EH (cell line): ENCODE results near the gene TRABD2B.

ENCODE experiments used
- DNase-seq: peaks from one replicate; pipeline ENCODE4 v3.0.0-alpha.2; 2015; ENCODE audit warnings: low read depth

Gene TRABD2B

DNA sequence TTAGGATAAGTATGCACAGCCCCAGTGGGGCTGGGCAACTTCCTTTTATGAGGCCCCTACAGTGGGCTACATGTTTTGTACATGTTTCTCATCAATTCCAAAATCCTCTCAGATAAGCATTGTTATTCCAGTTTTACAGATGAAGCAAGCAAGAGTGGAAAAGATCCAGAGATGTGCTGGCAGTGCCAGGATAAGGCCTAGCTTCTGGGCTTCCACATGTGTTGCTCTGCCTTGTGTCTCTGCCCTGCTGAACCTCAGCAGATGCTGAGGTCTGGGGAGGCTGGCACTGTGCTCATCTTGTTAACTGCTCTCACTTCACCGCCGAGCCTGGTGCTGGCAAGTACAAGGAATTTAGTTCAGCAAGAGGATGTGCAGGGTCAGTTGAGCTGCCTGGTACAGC is 202.1 kb downstream of the TRABD2B start:
- DNase-seq: no peak

DNA sequence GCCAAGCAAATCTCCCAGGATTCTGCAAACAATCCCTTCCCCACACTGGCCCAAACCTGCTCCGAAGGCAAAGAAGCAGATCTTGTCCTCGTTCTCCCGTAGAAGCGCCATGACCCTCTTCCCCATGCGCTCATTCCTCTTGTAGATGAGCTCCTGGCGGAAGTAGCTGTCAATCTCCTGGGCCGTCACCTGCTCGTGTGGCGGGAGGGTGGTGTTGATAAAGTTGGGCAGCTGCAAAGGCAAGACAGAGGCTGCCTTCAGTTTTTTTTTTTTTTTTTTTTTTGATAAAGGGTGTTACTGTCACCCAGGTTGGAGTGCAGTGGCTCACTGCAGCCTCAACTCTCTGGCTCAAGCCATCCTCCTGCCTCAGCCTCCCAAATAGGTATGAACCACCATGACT is 202.7 kb downstream of the TRABD2B start:
- no peak for DNase-seq

DNA sequence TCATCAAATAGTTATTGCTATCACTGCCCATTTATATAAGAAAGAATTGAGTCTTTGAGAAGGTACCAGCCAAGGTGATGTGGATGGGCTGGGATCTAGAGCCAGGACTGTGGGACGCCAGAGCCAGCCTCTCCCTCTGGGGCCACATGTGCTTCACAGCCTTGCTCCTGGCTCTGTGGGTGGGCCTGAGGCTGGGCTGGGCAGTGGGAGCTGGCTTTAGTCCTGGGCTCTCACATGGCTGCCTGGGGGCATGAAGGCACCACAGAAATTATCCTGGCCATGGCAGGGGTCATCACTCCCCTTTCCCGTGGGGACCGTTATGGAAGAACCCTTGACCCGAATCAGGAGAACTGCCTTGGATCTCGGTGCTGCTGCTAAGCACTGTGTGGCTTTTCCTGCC is 203.1 kb downstream of the TRABD2B start:
- no peak for DNase-seq

DNA sequence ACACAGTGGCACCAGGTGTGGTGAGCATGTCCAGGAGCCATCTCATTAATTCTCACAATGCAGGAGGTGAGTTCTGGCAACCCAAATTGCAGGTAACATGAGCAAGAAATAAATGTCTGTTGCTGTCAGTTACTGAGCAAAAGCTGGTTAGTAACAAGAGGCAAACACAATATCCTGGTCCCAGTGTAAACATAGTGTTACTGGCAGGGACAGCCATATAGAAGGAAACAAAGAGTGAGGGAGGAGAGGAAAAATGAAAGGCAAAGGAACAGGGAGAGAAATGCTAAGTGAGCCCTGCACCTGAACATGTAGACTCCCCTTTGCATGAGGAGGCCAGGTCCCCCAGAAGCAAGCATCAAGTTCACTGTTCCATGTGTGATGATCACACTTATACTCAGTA is 203.6 kb downstream of the TRABD2B start:
- DNase-seq: no peak

DNA sequence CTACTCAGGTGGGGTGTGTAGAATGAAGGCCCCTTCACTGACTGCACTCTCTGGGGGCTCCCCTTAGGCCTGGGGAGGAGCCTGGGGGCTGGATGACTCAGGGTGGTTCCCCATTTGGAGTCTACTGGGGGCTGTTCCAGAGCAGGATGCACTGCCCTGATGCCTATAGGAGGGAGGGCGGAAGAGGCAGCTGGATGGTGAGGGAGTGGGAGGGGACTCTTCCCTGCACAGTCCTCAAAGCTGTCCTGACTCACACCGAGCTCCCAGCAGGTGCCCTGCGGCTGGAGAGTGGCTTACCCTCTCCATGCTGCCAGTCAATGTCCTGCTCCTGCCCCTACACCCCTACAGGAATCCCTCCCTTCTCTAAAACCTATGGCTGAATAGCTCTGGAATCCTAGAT is 204.4 kb downstream of the TRABD2B start:
- DNase-seq: no peak

GRCh38 chr1:47791879-47792608 is 205.1 kb downstream of the TRABD2B start:
- no peak for DNase-seq

DNA sequence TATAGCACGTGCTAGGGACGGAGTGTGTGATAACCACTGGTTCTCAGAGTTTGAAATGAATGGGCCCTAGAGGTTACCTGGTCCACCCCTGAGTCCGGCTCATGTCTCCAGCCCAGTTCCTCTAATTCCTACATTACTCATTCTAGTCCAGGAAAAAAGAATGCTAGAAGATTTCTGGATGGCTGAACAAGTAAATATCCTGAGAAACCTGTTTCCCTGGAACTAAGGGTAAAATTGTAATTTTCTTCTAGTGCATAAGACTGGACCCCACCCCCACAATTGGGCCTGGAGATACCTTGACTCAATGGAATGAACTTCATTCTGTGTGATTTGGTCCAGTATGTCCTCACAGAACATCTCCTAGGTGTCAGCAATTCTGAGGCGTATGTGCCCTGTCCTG is 208.4 kb downstream of the TRABD2B start:
- no peak for DNase-seq

- no peak for DNase-seq
Measured at GRCh38 chr1:47787560-47787959, 209.6 kb downstream of the TRABD2B start.

- no peak for DNase-seq
Measured at GRCh38 chr1:47786316-47786715, 210.9 kb downstream of the TRABD2B start.

GRCh38 chr1:47785561-47786271 is 211.5 kb downstream of the TRABD2B start:
- DNase-seq: no peak

GRCh38 chr1:47785118-47785517 is 212.1 kb downstream of the TRABD2B start:
- no peak for DNase-seq

DNA sequence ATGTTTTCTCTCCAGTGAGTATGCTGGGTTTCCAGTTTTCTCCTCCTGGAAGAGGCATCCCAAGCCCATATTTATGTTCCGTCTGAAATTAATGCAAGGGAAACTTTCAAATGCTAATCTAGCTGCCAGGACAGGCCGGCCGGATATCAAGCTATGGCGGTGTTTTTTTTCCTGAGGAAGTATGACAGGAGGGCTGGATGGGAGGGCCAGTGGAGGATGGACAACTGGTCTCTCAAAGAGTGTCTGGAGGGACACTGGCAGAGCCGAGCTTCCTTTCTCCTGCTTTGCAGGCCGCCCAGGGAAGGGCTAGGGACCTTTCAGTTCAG is 212.7 kb downstream of the TRABD2B start:
- DNase-seq: no peak

DNA sequence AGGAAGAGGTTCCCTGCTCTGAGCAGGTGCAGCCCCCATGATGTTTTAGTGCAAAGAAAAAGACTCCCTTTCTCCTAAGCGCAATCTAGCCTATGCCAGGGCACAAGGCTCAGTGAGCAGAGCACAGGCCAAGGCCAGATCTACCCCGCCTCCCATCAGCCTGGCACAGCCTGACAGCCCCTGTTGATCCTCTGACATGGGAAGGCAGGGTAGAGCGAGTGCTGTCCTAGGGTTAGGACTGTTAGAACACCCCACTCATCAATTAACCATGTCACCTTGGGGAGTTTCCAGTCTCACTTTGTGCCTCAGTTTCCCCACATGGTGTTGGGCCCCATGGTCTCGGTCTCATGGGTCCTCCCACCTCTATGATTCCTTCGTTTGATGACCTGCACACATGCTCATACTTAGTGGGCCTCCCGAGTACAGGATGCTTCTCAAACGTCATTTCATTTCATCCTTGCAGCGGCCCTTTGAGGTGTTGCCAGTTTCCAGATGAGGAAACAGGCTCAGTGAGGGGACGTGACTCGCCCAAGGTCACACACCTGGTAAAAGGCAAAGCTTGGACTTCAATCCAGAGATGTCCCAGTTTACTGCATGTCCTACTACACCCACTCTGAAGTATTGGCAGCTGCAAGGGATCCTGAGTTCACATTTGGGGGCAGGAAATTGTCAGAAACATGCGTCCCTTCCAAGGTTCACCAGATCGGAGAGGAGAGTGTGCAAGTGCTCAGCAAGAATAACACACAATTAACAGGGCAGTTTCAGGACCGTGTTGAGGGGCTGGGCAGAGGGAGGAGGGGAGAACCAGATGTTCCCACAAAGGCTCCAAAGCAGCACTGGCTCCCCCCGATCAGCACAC is 213.3 kb downstream of the TRABD2B start:
- no peak for DNase-seq

DNA sequence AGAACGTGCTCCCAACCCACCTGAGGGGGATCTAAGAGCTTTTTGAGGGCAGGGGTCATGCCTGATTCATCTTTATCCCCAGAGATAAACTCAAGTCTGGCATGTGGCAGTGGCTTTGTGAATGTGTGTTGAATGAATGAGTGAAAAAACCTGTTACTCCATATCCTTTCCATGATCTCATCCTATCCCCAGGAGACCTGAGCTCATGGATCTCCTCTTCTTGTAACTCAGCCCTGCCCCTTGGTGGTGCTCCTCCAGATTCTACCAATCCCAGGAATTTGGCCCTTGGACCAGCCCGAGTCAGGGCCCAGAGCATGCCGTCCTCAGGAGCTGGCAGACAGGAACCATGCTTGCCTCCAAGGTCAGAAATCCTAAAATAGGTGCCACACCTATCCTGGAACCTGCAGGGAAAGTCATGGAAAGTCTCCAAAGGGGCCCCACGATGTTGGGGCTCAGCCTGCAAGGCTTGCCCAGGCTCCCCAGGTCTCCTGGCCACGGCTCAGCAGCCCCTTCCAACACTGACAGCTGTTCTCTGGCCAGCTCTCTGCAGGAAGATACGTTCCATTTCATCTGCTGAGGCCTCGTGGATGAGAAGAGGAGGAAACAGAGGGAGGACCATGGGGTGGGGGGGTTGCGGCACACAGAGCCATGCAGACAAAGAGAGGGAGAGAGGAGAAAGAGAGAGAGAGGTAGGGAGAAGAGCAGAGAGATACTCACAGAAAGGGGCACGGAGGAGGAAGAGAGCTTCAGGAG is 214.6 kb downstream of the TRABD2B start:
- DNase-seq: no peak

GRCh38 chr1:47781171-47781959 is 215.8 kb downstream of the TRABD2B start:
- DNase-seq: no peak

DNA sequence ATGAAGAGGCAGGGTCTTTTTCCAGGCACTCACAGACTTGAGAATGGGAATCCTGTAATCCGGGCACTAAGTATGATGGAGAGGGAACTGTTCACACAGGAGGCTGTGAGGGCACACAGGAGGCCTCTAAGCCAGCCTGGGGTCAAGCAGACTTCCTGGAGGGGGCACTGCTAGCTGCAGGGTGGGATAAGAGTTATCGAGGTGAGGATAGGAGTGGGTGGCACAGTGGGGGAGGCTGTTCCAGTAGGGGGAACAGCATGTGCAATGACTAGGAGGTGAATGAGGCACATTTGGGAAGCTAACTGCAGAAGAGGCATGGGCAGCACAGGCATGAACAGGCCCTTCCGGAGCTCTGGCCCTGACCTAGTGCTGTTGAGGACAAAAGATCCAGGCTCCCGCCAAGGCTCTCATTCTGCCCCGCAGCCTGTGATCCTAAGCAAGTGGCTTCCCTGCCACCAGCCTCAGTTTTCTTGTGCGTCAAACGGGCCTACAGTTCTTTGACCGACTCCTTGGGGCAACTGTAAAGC is 216.7 kb downstream of the TRABD2B start:
- no peak for DNase-seq

DNA sequence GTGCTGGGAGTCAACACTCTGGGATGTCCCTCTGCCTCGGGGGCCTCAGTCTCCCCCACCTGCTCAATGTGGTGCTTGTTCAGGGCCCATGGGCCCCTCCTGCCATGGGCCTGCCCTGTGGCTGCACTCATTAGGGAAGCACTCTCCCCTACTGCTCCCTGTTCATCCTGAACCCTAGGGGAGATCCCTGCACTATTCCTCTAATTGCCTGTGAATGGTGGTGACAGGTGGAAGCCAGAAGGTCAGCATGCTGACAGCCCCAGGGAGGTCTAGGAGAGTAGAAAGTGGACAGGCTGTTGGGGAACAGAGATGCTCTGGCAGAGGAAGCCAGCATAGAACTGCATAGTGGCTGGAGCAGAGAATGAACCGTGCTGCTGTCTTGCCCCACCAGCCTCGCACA is 217.6 kb downstream of the TRABD2B start:
- no peak for DNase-seq

DNA sequence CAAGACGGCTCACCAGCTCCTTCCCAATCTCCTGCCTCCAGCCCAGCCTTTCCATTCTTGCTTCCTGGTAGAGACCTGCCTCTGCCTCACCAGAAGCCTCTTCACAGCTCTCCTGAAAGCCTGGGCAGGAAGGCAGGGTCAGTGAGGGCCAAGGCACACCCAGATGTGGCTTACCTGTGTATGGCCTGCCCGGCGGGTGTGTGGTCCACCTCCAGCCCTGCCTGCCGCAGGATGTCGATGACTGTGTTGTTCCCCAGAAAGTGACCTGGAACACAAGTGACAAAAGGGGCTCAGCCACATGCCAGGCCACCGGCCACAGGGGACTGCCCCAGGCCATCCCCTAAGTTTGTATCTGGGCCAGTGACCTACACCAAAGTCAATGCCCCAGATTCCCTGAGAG is 218.9 kb downstream of the TRABD2B start:
- DNase-seq: no peak

DNA sequence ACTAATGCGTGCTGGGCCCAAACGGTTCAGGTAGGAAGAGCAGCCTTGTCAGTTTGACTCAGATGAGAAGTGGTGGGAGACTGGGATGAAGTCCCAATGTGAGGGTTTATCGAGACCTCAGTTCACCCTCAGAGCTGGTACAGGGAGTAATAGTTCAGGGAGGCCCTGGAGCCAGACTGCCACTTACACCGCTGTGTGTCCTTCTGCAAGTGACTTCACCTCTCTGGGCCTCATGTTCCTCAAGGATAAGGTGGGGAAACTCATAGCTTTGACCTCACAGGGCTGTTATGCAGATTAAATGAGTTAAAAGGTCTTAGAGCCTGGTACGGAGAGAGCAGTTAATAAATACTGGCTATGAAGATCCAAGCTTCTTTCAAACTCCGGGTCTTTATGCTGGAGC is 219.9 kb downstream of the TRABD2B start:
- no peak for DNase-seq

- DNase-seq: no peak
Measured at GRCh38 chr1:47776667-47777131, 220.5 kb downstream of the TRABD2B start.
